Endothelial cell of hepatic sinusoid (primary cell): Measurements from ENCODE around the gene PRKG1.

Experiments used
- in situ Hi-C: cut with HindIII; loops from 2 replicates; pipeline ENCODE4 v1.10.0; 2017; ENCODE audit warnings: low sequenced_read_pairs

Gene PRKG1

GRCh38 chr10:52066383-52066782 lies 992.1 kb downstream of the PRKG1 start:
- in situ Hi-C loops, result no loop called here

DNA sequence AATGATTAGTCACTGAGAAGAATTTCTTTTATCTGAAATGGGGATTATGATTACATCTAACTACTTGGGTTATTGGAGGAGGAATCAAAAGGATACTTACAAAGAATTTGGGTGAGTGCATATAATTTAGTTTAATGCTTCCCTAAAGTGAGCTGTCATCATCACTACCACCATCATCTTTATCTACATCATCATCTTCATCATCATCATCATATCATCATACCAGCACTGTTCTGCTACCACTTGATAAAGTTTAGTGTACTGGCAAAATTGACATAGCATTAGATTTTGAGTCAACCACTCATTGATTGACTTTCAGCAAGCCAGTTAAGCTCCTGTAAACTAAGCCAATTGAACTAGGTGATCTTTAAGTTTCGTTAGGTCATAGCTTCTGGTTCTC lies 994.2 kb downstream of the PRKG1 start:
- in situ Hi-C loops, result no loop called here

GRCh38 chr10:52071814-52072213 lies 997.5 kb downstream of the PRKG1 start:
- in situ Hi-C loops, result no loop called here

- in situ Hi-C loops, result no loop called here
Measured at GRCh38 chr10:52074505-52075026, 1000.3 kb downstream of the PRKG1 start.

DNA sequence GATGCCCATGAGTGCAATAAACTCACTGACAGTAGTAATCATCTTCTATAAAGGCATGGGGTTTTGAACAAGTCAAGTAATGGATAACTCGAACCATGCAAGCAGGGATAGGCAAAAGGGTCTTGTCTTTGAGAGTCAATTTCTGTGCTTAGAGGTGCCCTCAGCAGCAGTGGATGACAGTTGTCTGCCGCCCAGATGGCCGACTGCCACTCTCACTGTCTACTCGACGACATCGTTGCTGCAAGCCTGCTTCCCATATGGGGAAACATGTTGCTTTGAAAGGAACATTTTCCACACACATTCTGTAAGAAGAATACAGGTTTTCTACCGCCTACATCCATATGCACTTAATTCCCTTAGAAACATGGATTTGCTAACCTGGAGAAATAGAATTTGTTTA lies 1003.5 kb downstream of the PRKG1 start:
- in situ Hi-C loops, result no loop called here

- in situ Hi-C loops, result no loop called here
Measured at GRCh38 chr10:52078397-52078937, 1004.2 kb downstream of the PRKG1 start.

DNA sequence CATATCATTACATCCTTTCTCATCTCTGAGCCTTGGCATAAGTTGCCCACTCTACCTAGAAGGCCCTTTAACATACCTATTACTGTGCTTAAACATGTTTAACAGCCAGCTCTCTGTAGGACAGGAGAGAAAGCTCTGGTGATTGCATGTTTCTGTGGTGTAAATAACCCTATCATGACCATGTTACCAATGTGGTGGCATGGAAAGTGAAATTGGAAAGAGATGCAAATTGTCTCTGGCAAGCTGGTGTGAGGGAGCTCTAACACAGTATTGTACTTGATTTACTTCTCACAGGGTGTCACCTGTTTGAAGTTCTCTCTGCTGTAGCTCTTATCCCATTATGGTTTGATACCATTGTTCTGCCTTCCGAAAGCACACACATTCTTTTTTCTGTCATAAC lies 1008.0 kb downstream of the PRKG1 start:
- in situ Hi-C loops, result no loop called here

DNA sequence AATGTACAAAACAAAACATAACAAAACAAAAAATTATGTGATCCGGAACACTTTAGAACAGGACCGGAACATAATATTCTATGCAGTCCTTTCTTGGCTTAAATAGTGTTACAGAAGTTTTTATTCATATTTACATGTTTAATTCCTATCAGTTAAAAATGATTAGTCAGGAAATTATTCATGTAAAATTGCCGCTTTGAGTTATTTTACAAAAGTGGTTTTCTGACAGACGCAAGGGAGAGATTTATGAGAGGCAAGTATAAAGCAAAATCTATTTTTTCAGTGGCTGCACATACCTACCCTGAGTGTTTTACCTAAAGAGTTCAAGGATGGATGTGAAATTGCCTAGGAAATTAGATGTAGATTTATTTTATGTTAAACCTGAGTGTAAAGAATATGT lies 1009.1 kb downstream of the PRKG1 start:
- in situ Hi-C loops, result no loop called here

DNA sequence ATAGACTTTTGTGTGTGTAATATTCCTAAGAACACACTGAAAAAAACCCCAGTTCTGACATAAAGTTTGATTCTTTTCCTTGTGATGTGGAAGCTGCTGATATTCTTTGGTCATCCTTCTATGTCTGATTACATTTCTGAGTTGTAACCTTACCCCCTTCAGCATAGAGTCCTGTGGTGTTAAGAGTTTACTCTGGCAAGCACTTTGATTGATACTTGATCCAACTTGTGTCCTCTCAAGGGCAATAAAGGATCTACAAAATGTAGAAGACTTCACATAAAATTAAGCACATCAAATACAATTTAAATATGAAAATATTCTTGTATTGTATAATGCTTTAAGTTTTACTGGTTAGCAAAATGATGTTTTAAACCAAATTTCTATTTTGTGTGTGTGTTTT lies 1018.1 kb downstream of the PRKG1 start:
- in situ Hi-C loops, result no loop called here

- in situ Hi-C loops, result no loop called here
Measured at GRCh38 chr10:52098130-52098529, 1023.8 kb downstream of the PRKG1 start.

- in situ Hi-C loops, result no loop called here
Measured at GRCh38 chr10:52099026-52099600, 1024.8 kb downstream of the PRKG1 start.

GRCh38 chr10:52100011-52100547 lies 1025.8 kb downstream of the PRKG1 start:
- in situ Hi-C loops, result no loop called here

GRCh38 chr10:52105301-52105700 lies 1031.0 kb downstream of the PRKG1 start:
- in situ Hi-C loops, result no loop called here

- in situ Hi-C loops, result no loop called here
Measured at GRCh38 chr10:52106011-52106410, 1031.7 kb downstream of the PRKG1 start.

DNA sequence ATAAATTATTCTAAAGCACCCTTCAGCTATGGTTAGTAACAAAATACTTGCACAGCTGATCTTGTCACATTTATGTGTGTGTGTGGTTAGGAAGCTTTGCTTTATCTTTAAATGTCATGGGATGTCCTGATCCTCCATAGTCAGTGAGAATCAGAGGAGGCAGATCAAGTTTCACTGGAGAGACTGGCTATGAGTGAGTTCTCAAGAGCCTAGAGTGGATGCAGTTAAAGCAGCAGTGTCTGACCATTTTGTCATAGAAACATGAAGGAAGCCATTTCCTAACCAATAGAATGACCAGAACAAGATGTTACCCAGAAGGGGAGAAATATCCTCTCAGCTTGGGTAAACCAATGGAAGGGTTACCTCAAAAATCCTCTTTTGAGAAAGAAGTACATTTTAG lies 1032.6 kb downstream of the PRKG1 start:
- in situ Hi-C loops, result no loop called here

- in situ Hi-C loops, result no loop called here
Measured at GRCh38 chr10:52108236-52108635, 1033.9 kb downstream of the PRKG1 start.

GRCh38 chr10:52110576-52110975 lies 1036.3 kb downstream of the PRKG1 start:
- in situ Hi-C loops, result no loop called here

DNA sequence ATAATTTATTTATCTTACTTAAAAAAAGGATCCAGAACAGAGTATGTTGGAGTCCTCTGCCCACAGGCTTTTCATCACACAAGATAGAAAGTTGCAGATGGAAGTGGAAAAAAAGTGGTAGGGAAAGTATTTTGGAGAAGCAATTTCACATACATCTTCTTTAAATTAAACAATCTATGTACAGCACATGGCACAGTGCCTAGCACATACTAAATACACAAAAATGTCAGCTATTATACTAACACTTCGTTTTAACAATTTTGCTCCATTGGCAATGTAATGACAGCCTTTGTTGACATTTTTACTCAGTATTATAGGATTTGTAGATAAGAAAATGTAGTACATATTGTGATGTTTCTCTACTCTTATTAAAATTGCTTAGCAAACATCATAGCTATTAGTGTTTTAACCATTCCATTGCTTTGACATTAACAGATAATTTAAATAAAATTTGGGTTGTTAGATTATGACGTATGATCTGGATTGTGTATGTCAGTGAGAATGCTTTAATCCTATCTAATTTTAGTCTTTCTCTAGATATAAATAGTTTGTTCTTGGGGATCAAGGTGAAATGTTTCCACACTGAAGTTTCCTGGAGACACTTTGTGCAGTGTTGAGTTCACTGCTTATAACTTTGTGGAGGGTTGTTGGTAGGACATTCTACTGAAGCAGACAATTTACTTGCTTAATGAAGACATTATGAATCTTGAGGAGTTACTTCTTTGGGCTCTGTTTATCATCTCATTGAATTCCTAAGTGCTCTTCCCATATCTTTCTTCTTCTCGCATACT lies 1037.0 kb downstream of the PRKG1 start:
- in situ Hi-C loops, result no loop called here

GRCh38 chr10:52115823-52116222 lies 1041.5 kb downstream of the PRKG1 start:
- in situ Hi-C loops, result no loop called here

DNA sequence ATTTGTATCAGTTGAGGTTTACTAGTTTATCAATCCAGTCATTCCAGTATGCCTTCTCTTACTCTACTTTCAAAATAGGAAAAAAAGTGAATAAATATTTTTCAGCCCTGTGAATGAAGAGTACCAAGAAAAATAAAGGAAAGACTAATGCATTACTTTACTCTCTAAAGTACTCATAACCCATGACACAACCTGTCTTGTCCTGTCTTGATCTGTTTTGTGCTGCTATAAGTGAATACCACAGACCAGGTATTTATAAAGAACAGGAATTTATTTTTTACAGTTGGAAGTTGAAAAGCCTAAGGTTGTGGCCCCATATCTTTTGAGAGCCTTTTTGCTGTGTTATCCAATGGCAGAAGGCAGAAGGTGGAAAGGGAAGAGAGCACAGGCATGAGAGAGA lies 1045.2 kb downstream of the PRKG1 start:
- in situ Hi-C loops, result no loop called here

DNA sequence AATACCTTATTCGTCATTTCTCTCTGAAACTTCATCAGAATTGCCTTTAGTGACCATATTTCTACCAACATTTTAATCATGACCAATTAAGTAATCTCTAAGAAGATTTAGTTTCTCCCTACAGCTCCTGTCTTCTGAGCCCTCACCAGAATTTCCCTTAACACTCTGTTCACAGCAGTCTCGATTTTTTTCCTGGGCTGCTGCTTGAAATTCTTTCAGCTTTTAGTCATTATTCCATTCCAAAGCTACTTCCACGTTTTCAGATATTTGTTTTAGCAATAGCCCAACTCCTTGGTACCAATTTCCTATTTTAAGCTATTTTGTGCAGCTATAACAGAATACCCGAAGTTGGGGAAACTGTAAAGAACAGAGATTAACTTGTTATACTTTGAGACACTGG lies 1047.4 kb downstream of the PRKG1 start:
- in situ Hi-C loops, result no loop called here
